HG02678 (cell line): ENCODE results near the gene CHL1.

Source experiments
- ATAC-seq: cut with Tn5 transposase; IDR thresholded peaks from one replicate; pipeline ENCODE4 v1.9.1; 2021; ENCODE audit warnings: mild to moderate bottlenecking, moderate library complexity; ENCODE audit not compliant: unreplicated experiment

CHL1 gene

DNA sequence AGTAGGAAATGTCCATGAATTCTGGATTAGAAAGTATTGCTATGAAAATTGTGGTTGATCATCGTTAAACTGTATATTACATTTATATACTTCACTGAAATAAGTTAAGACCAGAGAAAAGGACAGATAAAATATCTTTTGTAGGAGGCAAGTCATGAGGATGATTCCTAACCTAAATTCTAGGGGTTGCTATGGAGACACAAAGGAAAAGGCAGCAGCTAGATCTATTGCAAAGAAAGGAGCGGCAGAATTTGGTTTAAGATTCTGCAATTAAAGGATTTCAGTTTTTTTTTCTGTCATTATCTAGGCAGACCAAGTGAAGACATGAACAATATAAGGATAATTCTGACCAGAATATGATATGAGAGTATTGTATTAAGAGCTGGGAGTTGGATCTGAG is 136.1 kb downstream of the CHL1 start:
- no peak for ATAC-seq

- no peak for ATAC-seq
Observed at GRCh38 chr3:335240-335639, 138.7 kb downstream of the CHL1 start.

GRCh38 chr3:339351-339750 is 142.8 kb downstream of the CHL1 start:
- no peak for ATAC-seq

GRCh38 chr3:341998-342397 is 145.4 kb downstream of the CHL1 start:
- no peak for ATAC-seq

GRCh38 chr3:346186-346585 is 149.6 kb downstream of the CHL1 start:
- no peak for ATAC-seq

DNA sequence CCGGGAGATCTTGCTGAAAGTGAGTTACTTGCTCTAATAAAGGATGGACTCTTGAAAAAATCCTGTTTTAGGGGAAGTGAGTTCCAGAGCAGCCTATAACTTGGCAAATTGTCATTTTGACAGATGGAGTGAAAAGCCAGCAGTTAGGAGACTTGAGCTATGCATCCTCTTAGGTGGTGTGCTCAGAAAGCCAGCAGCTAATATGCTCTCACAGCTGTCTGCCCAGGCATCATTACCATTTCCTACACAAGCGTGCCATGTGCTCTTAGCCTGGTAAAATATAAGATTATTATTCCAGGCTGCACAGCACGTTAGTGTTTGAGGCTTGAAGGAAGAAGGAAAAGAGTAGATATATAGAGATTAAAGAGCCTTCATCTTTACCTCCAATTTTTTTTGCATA is 151.0 kb downstream of the CHL1 start:
- ATAC-seq: no peak

DNA sequence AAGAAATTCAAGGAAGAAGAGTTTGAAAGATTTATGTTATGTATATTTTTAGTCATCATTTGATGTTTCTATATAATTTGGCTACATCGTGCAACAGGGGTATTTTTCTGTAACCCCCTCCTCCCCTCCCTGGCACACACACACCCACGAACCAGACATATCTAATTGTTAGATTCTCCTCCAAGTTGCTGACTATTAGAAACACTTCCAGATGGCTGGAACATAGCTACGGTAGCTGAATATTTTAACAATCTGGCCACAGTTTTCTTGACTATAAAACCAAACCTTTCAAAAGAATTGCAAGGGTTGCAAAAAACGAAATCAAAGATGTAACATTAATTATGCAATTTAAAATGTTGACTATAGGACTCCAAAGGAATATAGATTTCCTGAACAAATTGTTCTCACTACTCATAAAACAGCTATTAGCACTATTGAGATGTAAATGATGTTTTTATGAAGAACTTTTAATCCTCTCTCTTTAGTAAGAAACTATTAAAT is 154.4 kb downstream of the CHL1 start:
- no peak for ATAC-seq

DNA sequence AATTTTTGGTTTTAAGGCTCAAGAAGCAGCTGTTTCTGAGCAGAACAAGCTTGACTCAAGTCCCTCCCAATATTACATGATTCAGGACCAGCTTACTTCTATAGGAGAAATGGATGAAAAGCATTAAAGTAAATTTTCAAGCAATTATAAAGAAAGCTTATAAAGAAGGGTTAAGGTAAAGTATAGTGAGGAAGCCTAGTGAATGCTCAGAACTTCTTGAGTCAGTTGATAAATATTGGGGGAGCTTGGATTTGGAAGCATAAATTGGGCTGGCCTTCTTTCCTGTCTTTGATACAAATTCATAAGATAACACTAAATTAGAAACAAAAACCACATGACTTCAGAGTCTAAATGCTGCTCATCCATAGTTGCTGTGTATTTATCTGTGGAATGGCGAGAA is 156.0 kb downstream of the CHL1 start:
- no peak for ATAC-seq

DNA sequence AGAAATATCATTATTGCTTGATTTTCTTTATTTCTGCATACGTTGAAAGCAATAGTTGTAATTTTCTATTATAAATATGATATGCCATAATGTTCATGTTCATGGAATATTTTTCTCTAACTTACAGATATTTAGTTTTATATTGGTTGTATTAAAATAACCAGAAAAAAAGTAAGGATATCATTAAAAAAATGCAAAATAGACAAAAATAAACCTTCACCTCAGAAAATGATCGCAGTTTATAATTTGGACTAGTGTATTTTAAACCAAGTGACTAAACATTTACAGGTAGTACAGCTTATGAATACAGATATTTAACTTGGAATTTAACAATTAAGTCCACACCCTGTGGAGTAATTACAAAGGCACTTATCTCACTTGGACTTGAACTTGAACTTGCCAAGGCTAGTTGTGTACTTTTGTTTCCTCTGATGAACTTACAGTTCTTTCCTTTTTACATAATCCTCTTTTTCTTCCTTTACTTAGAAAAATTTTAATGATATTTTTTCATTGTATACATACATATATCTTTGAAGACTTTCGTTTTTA is 156.7 kb downstream of the CHL1 start:
- ATAC-seq: no peak

- ATAC-seq: peak; percentile 70
Observed at GRCh38 chr3:354432-354831, 157.9 kb downstream of the CHL1 start.

- ATAC-seq: peak; percentile 62
Observed at GRCh38 chr3:355622-356021, 159.1 kb downstream of the CHL1 start.

DNA sequence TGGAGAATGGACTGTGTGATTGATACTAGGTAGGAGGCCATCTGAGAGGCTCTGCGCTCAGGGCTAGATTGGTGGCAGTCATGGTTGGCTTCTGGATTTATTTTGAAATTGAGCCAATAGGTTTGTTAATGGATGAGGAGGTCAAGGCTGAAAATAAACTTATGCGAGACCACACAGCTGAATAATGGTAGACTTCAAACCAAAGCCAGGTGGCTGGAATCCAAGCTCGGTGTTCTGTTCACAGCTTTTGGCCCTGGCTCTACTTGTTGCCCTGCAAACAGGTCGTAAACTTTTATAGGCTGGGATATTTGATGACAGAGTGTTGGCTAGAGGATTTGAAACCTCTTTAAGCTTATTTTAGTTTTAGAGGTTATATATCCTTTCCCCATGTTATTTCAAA is 160.4 kb downstream of the CHL1 start:
- no peak for ATAC-seq

GRCh38 chr3:359672-360071 is 163.1 kb downstream of the CHL1 start:
- peak; percentile 72 for ATAC-seq

GRCh38 chr3:362681-363338 is 166.2 kb downstream of the CHL1 start:
- ATAC-seq: no peak

DNA sequence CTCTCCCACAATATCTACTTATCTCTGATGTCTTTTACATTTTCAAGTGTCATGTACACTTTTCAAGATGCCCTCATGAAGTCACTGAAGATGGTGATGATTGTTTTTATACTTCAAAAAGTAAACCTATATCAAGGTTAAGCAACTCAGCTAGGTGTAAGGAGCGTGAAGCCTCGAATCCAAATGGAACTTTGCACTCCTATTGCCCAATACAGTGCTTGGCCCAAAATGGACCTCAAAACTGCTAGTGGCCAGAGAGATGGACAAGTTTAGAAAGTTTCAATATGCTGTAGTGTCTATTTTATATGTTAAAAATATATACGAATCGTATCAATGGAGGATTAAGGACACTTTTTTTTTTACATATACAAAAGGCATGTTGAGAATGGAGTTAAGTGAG is 167.7 kb downstream of the CHL1 start:
- no peak for ATAC-seq

GRCh38 chr3:365268-365667 is 168.7 kb downstream of the CHL1 start:
- ATAC-seq: peak; percentile 73

DNA sequence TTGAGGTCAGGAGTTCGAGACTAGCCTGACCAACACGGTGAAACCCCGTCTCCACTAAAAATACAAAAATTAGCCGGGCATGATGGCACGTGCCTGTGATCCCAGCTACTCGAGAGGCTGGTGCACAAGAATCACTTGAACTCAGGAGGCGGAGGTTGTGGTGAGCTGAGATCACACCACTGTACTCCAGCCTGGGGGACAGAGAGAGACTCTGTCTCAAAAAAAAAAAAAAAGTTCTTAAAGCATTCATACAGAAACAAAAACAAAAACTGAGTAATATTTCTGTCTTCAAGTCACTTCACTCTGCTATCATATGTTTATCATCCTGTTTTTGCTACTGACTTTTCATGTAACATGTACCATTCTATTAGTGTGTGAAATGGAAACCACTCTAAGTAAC is 169.7 kb downstream of the CHL1 start:
- peak; percentile 65 for ATAC-seq

DNA sequence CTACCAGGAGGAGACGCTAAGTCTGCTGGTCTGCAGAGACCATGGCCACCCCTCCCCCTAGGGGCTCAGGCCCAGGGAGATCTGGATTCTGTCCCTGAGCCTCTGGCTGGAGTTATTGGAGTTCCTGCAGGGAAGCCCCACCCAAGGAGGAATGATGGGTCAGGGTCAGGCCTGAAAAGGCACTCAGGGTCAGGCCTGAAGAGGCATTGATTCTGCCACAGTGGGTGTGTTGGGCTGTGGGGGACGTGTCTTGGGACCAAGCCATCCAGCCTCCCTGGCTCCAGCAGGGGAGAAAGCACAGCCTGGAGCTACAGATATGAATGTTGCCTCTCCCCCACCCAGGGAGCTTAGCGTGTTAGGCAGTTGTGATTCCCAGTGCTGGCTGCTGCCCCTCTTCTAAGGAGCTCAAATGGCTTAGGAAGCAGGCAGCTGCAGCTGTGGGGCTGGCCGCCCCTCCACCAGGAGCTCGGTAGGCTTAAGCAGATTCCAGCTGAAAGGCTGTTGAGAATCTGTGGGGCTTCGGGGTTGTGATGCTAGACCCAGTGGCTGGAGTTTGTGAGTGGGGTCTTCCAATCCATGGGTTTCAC is 176.7 kb downstream of the CHL1 start:
- ATAC-seq: no peak

GRCh38 chr3:374459-374858 is 177.9 kb downstream of the CHL1 start:
- ATAC-seq: no peak

DNA sequence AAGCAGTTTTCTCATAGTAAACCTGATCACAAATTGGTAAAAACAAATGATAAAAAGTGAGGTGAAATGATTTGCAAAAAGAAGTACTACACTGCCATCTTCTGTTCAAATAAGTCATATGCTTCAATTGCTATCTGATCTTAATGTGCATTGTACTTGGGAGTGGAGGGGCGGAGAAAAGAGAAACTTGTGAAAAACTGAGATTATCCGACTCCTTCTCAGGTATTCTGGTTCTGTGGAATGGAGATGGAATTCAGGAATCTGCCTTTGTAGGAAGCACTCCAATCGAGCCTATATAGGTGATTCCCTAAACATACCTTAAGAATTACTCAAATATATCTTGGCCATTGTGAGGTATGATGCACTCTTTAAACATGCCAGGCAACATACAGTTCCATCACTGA is 180.6 kb downstream of the CHL1 start:
- ATAC-seq: peak; percentile 71

- ATAC-seq: no peak
Observed at GRCh38 chr3:380801-381200, 184.2 kb downstream of the CHL1 start.

DNA sequence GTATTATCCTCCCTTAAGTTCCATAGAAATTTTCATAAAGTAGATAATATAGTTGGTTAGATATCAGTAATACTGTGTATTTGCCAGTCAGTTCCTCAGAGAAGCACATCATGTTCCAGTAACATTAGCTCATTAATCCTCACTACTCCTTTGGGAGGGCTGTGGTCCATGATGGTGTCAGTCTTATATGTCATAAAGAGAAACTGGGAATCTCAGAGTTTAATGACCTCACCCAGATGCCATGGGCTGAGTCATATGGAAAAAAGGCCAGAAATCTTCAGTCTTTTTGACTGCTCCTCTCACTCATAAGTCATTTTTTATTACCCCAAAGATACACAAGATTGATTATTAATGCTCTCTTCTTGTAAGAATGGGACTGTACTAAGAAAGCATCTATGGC is 188.6 kb downstream of the CHL1 start:
- no peak for ATAC-seq

DNA sequence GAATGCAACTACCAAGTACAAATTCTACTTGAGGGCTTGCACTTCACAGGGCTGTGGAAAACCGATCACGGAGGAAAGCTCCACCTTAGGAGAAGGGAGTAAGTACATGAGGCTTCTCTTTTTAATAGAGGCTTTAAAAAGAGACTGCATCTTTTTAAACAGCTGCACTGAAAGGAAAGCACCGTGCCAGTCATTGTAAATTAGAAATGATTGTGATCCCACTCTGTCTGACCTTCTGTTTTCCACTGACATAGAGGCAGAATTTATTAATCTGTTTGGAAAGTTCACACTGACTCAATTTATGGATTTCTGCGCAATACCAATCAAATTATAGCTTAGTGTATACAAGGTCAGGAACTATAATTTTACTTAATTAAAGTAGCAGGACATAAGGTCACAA is 198.2 kb downstream of the CHL1 start:
- ATAC-seq: no peak
